SK-N-SH treated with all-trans-retinoic acid at 6 μM for 48 hours (cell line): ENCODE measurements around the gene FOXN4.
A peak's percentile ranks its signal among the peaks of the same experiment; 100 is the strongest.

Experiments used
- ATAC-seq: fragments of 200-7000 bp; cut with Tn5 transposase; 3 replicates; pipeline ENCODE4 v1.9.1; 2020; ENCODE audit warnings: mild to moderate bottlenecking, moderate library complexity
- ARNTL ChIP-seq: fragments of 450-650 bp; formaldehyde crosslinking; IDR thresholded peaks from 2 replicates; pipeline ENCODE4 v1.5.0; 2020; ENCODE audit warnings: low read depth, mild to moderate bottlenecking, moderate library complexity, borderline replicate concordance
- BACH2 ChIP-seq: fragments of 250-450 bp; sonication (Bioruptor Pico); IDR thresholded peaks from 2 replicates; pipeline ENCODE4 v1.9.0; 2021; ENCODE audit warnings: mild to moderate bottlenecking, borderline replicate concordance
- CREB5 ChIP-seq: fragments of 250-450 bp; sonication (Bioruptor Pico); IDR thresholded peaks from 2 replicates; pipeline ENCODE4 v1.5.1; 2020; ENCODE audit warnings: low read depth, mild to moderate bottlenecking, moderate library complexity
- CSDC2 ChIP-seq: fragments of 250-450 bp; sonication (Bioruptor Pico); IDR thresholded peaks from 2 replicates; pipeline ENCODE4 v1.5.0; 2020; ENCODE audit warnings: mild to moderate bottlenecking, moderate library complexity
- CSRNP3 ChIP-seq: fragments of 250-450 bp; sonication (Bioruptor Pico); IDR thresholded peaks from 2 replicates; pipeline ENCODE4 v1.5.1; 2021; ENCODE audit warnings: mild to moderate bottlenecking, moderate library complexity
- ESRRG ChIP-seq: fragments of 250-450 bp; sonication (Bioruptor Pico); IDR thresholded peaks from 2 replicates; pipeline ENCODE4 v1.6.1; 2021; ENCODE audit warnings: mild to moderate bottlenecking
- OSR1 ChIP-seq: fragments of 250-450 bp; sonication (Bioruptor Pico); IDR thresholded peaks from 2 replicates; pipeline ENCODE4 v1.8.0; 2022; ENCODE audit warnings: moderate library complexity, mild to moderate bottlenecking, inconsistent platforms
- PATZ1 ChIP-seq: fragments of 250-450 bp; sonication (Bioruptor Pico); IDR thresholded peaks from 2 replicates; pipeline ENCODE4 v1.8.0; 2020; ENCODE audit warnings: mild to moderate bottlenecking, moderate library complexity, borderline replicate concordance
- POU6F1 ChIP-seq: fragments of 250-450 bp; sonication (Bioruptor Pico); IDR thresholded peaks from 2 replicates; pipeline ENCODE4 v1.8.0; 2021; ENCODE audit warnings: low read depth, mild to moderate bottlenecking, moderate library complexity, borderline replicate concordance
- PPARA ChIP-seq: fragments of 250-450 bp; sonication (Bioruptor Pico); IDR thresholded peaks from 2 replicates; pipeline ENCODE4 v1.5.0; 2020; ENCODE audit warnings: mild to moderate bottlenecking, borderline replicate concordance
- RARB ChIP-seq: fragments of 250-450 bp; sonication (Bioruptor Pico); IDR thresholded peaks from 2 replicates; pipeline ENCODE4 v1.8.0; 2021; ENCODE audit warnings: mild to moderate bottlenecking, moderate library complexity
- TCF4 ChIP-seq: fragments of 250-450 bp; sonication (Bioruptor Pico); IDR thresholded peaks from 2 replicates; pipeline ENCODE4 v1.8.0; 2021; ENCODE audit warnings: mild to moderate bottlenecking, moderate library complexity, borderline replicate concordance
- TOX ChIP-seq: fragments of 250-450 bp; sonication (Bioruptor Pico); IDR thresholded peaks from 2 replicates; pipeline ENCODE4 v1.8.0; 2021; ENCODE audit warnings: mild to moderate bottlenecking, moderate library complexity, borderline replicate concordance
- TSHZ2 ChIP-seq: fragments of 250-450 bp; sonication (Bioruptor Pico); IDR thresholded peaks from 2 replicates; pipeline ENCODE4 v1.5.0; 2020; ENCODE audit warnings: mild to moderate bottlenecking, moderate library complexity
- ZFP3 ChIP-seq: fragments of 250-450 bp; sonication (Bioruptor Pico); IDR thresholded peaks from 2 replicates; pipeline ENCODE4 v1.5.0; 2020; ENCODE audit warnings: mild to moderate bottlenecking, moderate library complexity
- ZFP30 ChIP-seq: fragments of 450-650 bp; formaldehyde crosslinking; IDR thresholded peaks from 2 replicates; pipeline ENCODE4 v1.5.0; 2022; ENCODE audit warnings: mild to moderate bottlenecking, moderate library complexity
- ZNF565 ChIP-seq: fragments of 450-650 bp; formaldehyde crosslinking; conservative IDR thresholded peaks from 2 replicates; pipeline ENCODE4 v1.5.0; 2020; ENCODE audit warnings: low read depth, mild to moderate bottlenecking, moderate library complexity
- ZNF70 ChIP-seq: fragments of 450-650 bp; formaldehyde crosslinking; IDR thresholded peaks from 2 replicates; pipeline ENCODE4 v1.5.0; 2020; ENCODE audit warnings: mild to moderate bottlenecking, moderate library complexity
- ZNF8 ChIP-seq: fragments of 450-650 bp; formaldehyde crosslinking; IDR thresholded peaks from 2 replicates; pipeline ENCODE4 v1.5.0; 2020; ENCODE audit warnings: mild to moderate bottlenecking, moderate library complexity

Gene FOXN4

GRCh38 chr12:109309381-109310246 lies 530 bp upstream of the FOXN4 start:
- TF ChIP-seq BACH2 (CRISPR knock-in tag) = no peak
- TF ChIP-seq ZNF565 = no peak
- no peak for TF ChIP-seq POU6F1
- no peak for TF ChIP-seq TOX
- TF ChIP-seq ARNTL = no peak
- no peak for TF ChIP-seq ZNF70 (CRISPR knock-in tag)
- no peak for TF ChIP-seq ZFP3
- no peak for TF ChIP-seq PPARA (CRISPR knock-in tag)
- TF ChIP-seq RARB (CRISPR knock-in tag) = no peak
- no peak for TF ChIP-seq TSHZ2 (CRISPR knock-in tag)
- TF ChIP-seq OSR1 = no peak
- TF ChIP-seq CSDC2 (CRISPR knock-in tag) = no peak
- no peak for TF ChIP-seq PATZ1
- no peak for TF ChIP-seq ZFP30 (CRISPR knock-in tag)
- peak; percentile 25; the same call in 2 of the 3 replicates for ATAC-seq

GRCh38 chr12:109307051-109307450 lies 2.0 kb downstream of the FOXN4 start:
- TF ChIP-seq PPARA (CRISPR knock-in tag) (no peak), TOX (no peak), RARB (CRISPR knock-in tag) (no peak), ARNTL (no peak), PATZ1 (no peak), ZNF8 (no peak), POU6F1 (no peak), ESRRG (CRISPR knock-in tag) (no peak), OSR1 (no peak), CSRNP3 (CRISPR knock-in tag) (no peak), CREB5 (CRISPR knock-in tag) (no peak), ZNF70 (CRISPR knock-in tag) (no peak), TCF4 (no peak), BACH2 (CRISPR knock-in tag) (no peak), TSHZ2 (CRISPR knock-in tag) (no peak), ZNF565 (no peak)
- no peak for ATAC-seq
